ENCODE data around the gene RPS6KL1.

RPS6KL1 gene

DNA sequence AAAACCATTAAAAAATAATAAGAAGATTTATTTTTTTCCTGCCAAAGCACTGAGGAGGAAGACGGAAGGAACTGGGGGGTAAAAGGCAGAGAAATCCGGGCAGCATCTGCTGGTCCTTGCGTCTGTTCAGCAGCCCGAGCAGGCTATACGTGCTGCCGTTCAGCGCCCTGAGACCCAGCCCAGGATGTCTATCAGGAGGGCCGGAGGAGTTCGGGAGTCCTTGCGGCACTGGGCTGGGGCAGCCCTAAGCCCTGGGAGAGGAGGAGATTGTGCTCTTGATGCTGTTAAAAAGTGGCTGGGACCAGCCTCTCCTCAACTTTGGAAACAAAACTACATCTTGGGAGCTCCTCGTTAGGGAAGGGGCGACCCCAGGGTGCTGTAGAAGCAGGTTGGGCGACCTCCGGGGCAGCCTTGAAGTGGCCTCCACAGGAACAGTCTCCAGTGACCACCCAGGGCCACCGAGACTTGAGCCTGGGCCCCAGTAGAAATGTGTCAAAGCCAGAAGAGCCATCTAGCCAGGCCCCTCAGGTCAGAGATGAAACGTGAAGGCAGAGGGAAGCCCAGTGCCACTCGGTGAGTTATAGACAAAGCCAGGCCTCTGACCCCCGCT, 18.0 kb upstream of the RPS6KL1 start:
- H3K4me3 ChIP-seq (ENCODE audit: low read depth, low read length) = peak overlapping the region; percentile 58
- TF ChIP-seq, protein P1, sequence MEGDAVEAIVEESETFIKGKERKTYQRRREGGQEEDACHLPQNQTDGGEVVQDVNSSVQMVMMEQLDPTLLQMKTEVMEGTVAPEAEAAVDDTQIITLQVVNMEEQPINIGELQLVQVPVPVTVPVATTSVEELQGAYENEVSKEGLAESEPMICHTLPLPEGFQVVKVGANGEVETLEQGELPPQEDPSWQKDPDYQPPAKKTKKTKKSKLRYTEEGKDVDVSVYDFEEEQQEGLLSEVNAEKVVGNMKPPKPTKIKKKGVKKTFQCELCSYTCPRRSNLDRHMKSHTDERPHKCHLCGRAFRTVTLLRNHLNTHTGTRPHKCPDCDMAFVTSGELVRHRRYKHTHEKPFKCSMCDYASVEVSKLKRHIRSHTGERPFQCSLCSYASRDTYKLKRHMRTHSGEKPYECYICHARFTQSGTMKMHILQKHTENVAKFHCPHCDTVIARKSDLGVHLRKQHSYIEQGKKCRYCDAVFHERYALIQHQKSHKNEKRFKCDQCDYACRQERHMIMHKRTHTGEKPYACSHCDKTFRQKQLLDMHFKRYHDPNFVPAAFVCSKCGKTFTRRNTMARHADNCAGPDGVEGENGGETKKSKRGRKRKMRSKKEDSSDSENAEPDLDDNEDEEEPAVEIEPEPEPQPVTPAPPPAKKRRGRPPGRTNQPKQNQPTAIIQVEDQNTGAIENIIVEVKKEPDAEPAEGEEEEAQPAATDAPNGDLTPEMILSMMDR (IDR thresholded peaks at IDR 0.05; ENCODE audit: borderline replicate concordance, insufficient read depth, low read depth, low read length) = no peak

DNA sequence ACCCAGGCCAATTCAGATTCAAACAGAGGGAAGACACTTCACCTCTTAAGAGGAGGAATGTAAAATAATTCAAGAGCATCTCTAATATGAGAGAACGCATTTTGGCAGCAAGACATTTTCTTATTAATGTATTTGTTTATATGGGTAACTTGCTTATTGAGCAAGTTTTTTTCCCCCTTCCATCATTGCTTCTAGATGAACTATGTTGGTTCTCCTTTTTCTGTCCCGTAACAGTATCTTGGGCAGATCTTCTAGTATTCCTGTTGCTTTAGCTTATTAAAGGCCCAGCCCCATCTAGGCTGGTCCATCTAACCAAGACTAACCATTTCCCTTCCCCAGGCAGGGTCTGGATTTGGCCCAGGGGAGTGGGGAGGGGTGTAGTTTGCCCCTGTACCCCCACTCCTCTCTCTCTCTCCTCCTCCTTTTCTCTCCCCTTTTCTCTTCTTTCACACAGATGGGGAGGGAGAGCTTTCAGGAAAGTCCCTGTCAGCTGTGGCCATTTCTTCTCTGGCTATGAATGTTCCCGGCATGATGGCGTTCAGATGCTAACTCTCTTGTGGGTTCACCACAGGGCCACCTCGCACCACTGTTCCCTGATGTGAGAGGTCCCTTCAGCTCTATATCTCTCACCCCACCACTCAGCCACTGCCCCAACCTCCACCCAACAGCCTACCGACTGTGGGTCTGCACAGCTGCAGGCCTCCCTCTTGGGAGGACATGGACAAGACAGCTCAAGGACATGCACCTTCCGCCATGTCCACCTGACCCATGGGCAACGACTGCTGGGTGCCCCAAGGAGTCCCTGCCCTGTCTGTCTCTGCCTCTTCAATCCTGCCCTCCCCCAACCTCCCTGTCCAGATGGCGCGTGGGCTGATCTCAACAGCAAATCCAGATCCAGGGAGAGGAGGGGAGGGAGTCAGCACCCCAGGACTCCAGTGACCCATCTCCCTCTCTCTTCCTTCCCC, 15.8 kb upstream of the RPS6KL1 start:
- TF ChIP-seq, protein P1 (IDR thresholded peaks at IDR 0.05; ENCODE audit: borderline replicate concordance, insufficient read depth, low read depth, low read length) = no peak
- H3K4me3 ChIP-seq (ENCODE audit: low read depth, low read length) = no peak overlapping the region

DNA sequence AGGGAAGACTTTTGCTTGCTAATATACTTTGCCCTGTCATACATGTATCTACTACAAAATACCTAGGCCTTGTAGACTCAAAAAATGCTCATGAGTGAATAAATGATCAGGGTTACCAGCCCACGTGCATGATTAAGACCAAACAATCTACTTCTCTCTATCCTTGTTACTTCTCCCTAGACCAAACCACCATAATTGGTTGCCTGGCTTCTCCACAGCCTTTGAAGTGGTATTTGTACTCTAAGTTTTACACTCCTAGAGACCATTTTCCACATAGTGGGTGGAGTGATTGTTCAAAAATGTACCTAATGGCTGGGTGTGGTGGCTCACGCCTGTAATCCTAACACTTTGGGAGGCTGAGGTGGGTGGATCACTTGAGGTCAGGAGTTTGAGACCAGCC, 14.1 kb upstream of the RPS6KL1 start:
- no peak overlapping the region for H3K4me3 ChIP-seq (ENCODE audit: low read depth, low read length)
- TF ChIP-seq, protein P1 (IDR thresholded peaks at IDR 0.05; ENCODE audit: borderline replicate concordance, insufficient read depth, low read depth, low read length) = no peak

GRCh38 chr14:74936731-74937130, 13.7 kb upstream of the RPS6KL1 start:
- no peak overlapping the region for H3K4me3 ChIP-seq (ENCODE audit: low read depth, low read length)
- TF ChIP-seq, protein P1 (IDR thresholded peaks at IDR 0.05; ENCODE audit: borderline replicate concordance, insufficient read depth, low read depth, low read length) = no peak

GRCh38 chr14:74936151-74936550, 13.1 kb upstream of the RPS6KL1 start:
- TF ChIP-seq, protein P1 (IDR thresholded peaks at IDR 0.05; ENCODE audit: borderline replicate concordance, insufficient read depth, low read depth, low read length) = no peak
- H3K4me3 ChIP-seq (ENCODE audit: low read depth, low read length) = no peak overlapping the region

DNA sequence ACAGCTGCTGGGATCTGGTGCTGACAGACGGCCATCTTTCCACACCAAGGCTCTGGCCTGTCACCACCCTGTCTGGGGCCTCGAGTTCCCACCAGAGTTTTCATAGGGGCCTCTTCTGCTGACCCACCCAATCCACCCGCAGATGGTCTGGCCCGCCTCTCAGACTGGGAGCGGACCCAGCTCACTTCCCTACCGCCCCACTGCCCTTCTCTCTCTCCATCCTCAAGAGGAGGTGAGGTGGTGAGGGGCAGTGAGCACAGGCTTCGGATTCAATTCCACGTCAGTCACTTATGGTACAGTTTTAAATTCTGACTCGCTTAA, 12.3 kb upstream of the RPS6KL1 start:
- H3K4me3 ChIP-seq (ENCODE audit: low read depth, low read length) = no peak overlapping the region
- TF ChIP-seq, protein P1 (IDR thresholded peaks at IDR 0.05; ENCODE audit: borderline replicate concordance, insufficient read depth, low read depth, low read length) = no peak
